Endodermal cell (in vitro differentiated cells): ENCODE data around the gene CDR2L. TPM values are rescaled to one million over a fixed set of nuclear protein-coding genes. Genes with fewer than 3 reads are reported as not detected.
"Not testable (repeated sequence)": the region's sequence is repeated elsewhere in the genome, so short reads cannot be mapped to it uniquely, and the experiment has no call there.

Source experiments
- DNase-seq: peaks from one replicate; pipeline ENCODE4 v3.0.0-alpha.2; 2017
- H3K27ac ChIP-seq: 2 replicates; pipeline ENCODE4 v1.5.1; 2013; ENCODE audit warnings: mild to moderate bottlenecking, low read depth, low read length, moderate library complexity
- H3K27me3 ChIP-seq: 2 replicates; pipeline ENCODE4 v1.6.1; 2013; ENCODE audit warnings: mild to moderate bottlenecking, low read length, moderate library complexity; ENCODE audit not compliant: insufficient read depth, control insufficient read depth, poor library complexity, severe bottlenecking
- H3K36me3 ChIP-seq: 2 replicates; pipeline ENCODE4 v1.7.0; 2013; ENCODE audit warnings: mild to moderate bottlenecking, low read length, moderate library complexity; ENCODE audit not compliant: control insufficient read depth, insufficient read depth
- H3K4me1 ChIP-seq: one replicate; pipeline ENCODE4 v1.7.0; 2013; ENCODE audit warnings: low read length; ENCODE audit not compliant: control insufficient read depth, insufficient read depth
- H3K4me3 ChIP-seq: 2 replicates; pipeline ENCODE4 v1.5.1; 2013; ENCODE audit warnings: mild to moderate bottlenecking, low read length, moderate library complexity
- H3K9ac ChIP-seq: 2 replicates; pipeline ENCODE4 v1.6.1; 2013; ENCODE audit warnings: mild to moderate bottlenecking, low read length, moderate library complexity; ENCODE audit not compliant: poor library complexity, severe bottlenecking; ENCODE audit errors: extremely low read depth
- H3K9me3 ChIP-seq: 2 replicates; pipeline ENCODE4 v1.6.1; 2013; ENCODE audit warnings: mild to moderate bottlenecking, low read length, moderate library complexity; ENCODE audit not compliant: control insufficient read depth
- H3K27ac Mint-ChIP-seq: 2 replicates; pipeline ENCODE4 v1.8.0; 2020; ENCODE audit warnings: mixed read lengths
- H3K27me3 Mint-ChIP-seq: 2 replicates; pipeline ENCODE4 v1.8.0; 2021; ENCODE audit warnings: mild to moderate bottlenecking, mixed read lengths; ENCODE audit not compliant: insufficient read depth
- H3K36me3 Mint-ChIP-seq: 2 replicates; pipeline ENCODE4 v1.8.0; 2020; ENCODE audit warnings: low read depth, mixed read lengths
- H3K4me1 Mint-ChIP-seq: 2 replicates; pipeline ENCODE4 v1.8.0; 2020; ENCODE audit warnings: mixed read lengths
- H3K4me3 Mint-ChIP-seq: 2 replicates; pipeline ENCODE4 v1.8.0; 2020; ENCODE audit warnings: mild to moderate bottlenecking, moderate library complexity, mixed read lengths
- H3K9me3 Mint-ChIP-seq: 2 replicates; pipeline ENCODE4 v1.8.0; 2020; ENCODE audit warnings: mild to moderate bottlenecking, mixed read lengths
- CTCF ChIP-seq: fragments of 200-600 bp; sonication (generic); conservative IDR thresholded peaks from 2 replicates; pipeline ENCODE4 v1.5.0; 2021; ENCODE audit warnings: antibody characterized with exemption, mild to moderate bottlenecking
- WGBS, 2 experiments: methylation state at CpG; one replicate each; pipeline versions ENCODE4 v1.1.5 to v1.1.7; 2013; ENCODE audit warnings: missing lambda C conversion rate in 2 of 2, mixed read lengths in 1 of 2; ENCODE audit not compliant: insufficient coverage in 1 of 2, insufficient read length in 1 of 2; 5-methylcytosine and 5-hydroxymethylcytosine counted together
- total RNA-seq, 2 donors: library from RNA; stranded (reverse); fragmentation: NEBNext Ultra II Directional in 1 of 2; extraction: Animal tissue kit (Norgen Biotek cat#: 25700) in 1 of 2; gene quantifications; 2 replicates in 1 of 2; 3 replicates in 1 of 2; pipeline ENCODE4 v1.2.1, GENCODE V29; 2021

The CDR2L gene
- total RNA-seq, 2 donors from 2014 or later: 20.4 to 23.6 TPM

GRCh38 chr17:74981979-74982662, 5.3 kb upstream of the CDR2L start:
- DNase-seq: peak; percentile 98
- H3K9ac ChIP-seq: peak overlapping the region; percentile 72
- peaks cover 15% of the 10 kb centered on the region for H3K27me3 ChIP-seq
- Mint-ChIP-seq H3K4me1 (peaks cover 6% of the 10 kb centered on the region), H3K36me3 (no peaks in the 10 kb centered on the region), H3K27me3 (peaks cover 17% of the 10 kb centered on the region), H3K27ac (peak overlapping the region; percentile 97), H3K4me3 (peak overlapping the region; percentile 74), H3K9me3 (no peaks in the 10 kb centered on the region)
- no peak for TF ChIP-seq CTCF
- 1 to 2% methylated on average over 18 to 61 of the region's 61 CpGs for WGBS, 2 experiments
- H3K27ac ChIP-seq: peak overlapping the region; percentile 50
- H3K4me1 ChIP-seq: peaks cover 4% of the 10 kb centered on the region
- no peaks in the 10 kb centered on the region for H3K36me3 ChIP-seq
- peak overlapping the region; percentile 95 for H3K4me3 ChIP-seq
- H3K9me3 ChIP-seq: no peaks in the 10 kb centered on the region

- H3K4me3 ChIP-seq: peak overlapping the region; percentile 95
- not testable (repeated sequence) for H3K9me3 Mint-ChIP-seq, H3K4me1 ChIP-seq, DNase-seq, H3K36me3 Mint-ChIP-seq, H3K36me3 ChIP-seq, H3K9me3 ChIP-seq, H3K4me1 Mint-ChIP-seq
- H3K4me3 Mint-ChIP-seq: peak overlapping the region; percentile 74
- H3K27ac Mint-ChIP-seq: peak overlapping the region; percentile 94
- peak overlapping the region; percentile 14 for H3K27ac ChIP-seq
- H3K27me3 Mint-ChIP-seq: peaks cover 16% of the 10 kb centered on the region
- WGBS, 2 experiments: 18 to 29% methylated on average over 10 to 14 of the region's 14 CpGs
- H3K27me3 ChIP-seq: peaks cover 14% of the 10 kb centered on the region
- peak overlapping the region; percentile 72 for H3K9ac ChIP-seq
These were observed 4.6 kb upstream of the CDR2L start for GRCh38 chr17:74982663-74983313.

GRCh38 chr17:74986206-74986576, 1.2 kb upstream of the CDR2L start:
- H3K27ac ChIP-seq: no peak overlapping the region
- H3K4me3 ChIP-seq: no peak overlapping the region
- H3K27ac Mint-ChIP-seq: no peak overlapping the region
- H3K4me3 Mint-ChIP-seq: no peak overlapping the region
- H3K9me3 Mint-ChIP-seq: no peaks in the 10 kb centered on the region
- H3K9ac ChIP-seq: no peak overlapping the region
- TF ChIP-seq CTCF: no peak
- H3K4me1 ChIP-seq: peaks cover 8% of the 10 kb centered on the region
- WGBS, 2 experiments: 100% methylated on average over 1 to 2 of the region's 3 CpGs
- H3K36me3 Mint-ChIP-seq: no peaks in the 10 kb centered on the region
- no peaks in the 10 kb centered on the region for H3K36me3 ChIP-seq
- peaks cover 6% of the 10 kb centered on the region for H3K4me1 Mint-ChIP-seq
- H3K27me3 ChIP-seq: no peaks in the 10 kb centered on the region
- no peak for DNase-seq
- H3K27me3 Mint-ChIP-seq: no peaks in the 10 kb centered on the region
- no peaks in the 10 kb centered on the region for H3K9me3 ChIP-seq
